ENCODE results near the gene TMEM88.

Gene TMEM88

GRCh38 chr17:7845359-7846062 is 9.4 kb upstream of the TMEM88 start:
- H3K4me3 ChIP-seq (ENCODE audit: low read length), result peak overlapping the region; percentile 94
- peaks cover 13% of the 10 kb centered on the region for H3K4me1 ChIP-seq (ENCODE audit: low read length)
- H3K9me3 ChIP-seq (replicated peaks; ENCODE audit: insufficient read depth, low read length), result no peaks in the 10 kb centered on the region
- H3K4me2 ChIP-seq (ENCODE audit: low read depth, low read length), result peak overlapping the region; percentile 100
- 0 out of 2 replicates have a peak, but pooled peaks cover 7% of the 10 kb centered on the region for H3K79me2 ChIP-seq (ENCODE audit: low read length)
- H3K36me3 ChIP-seq (replicated peaks; ENCODE audit: insufficient read depth, low read length), result no peaks in the 10 kb centered on the region
- H3K27ac ChIP-seq (ENCODE audit: low read length), result peak overlapping the region; percentile 93; the same call in 1 of the 2 replicates
- H2AFZ ChIP-seq (ENCODE audit: low read length), result peak overlapping the region; percentile 77
- peaks cover 32% of the 10 kb centered on the region for H3F3A ChIP-seq (ENCODE audit: insufficient read depth, low read length)
- H3K9me2 ChIP-seq (replicated peaks; ENCODE audit: insufficient read depth, low read length), result no peaks in the 10 kb centered on the region
- H3K27me3 ChIP-seq (replicated peaks; ENCODE audit: insufficient read depth, low read length), result no peaks in the 10 kb centered on the region
- no peaks in the 10 kb centered on the region for H4K20me1 ChIP-seq (ENCODE audit: insufficient read depth, low read length)
- TF ChIP-seq, protein P1, sequence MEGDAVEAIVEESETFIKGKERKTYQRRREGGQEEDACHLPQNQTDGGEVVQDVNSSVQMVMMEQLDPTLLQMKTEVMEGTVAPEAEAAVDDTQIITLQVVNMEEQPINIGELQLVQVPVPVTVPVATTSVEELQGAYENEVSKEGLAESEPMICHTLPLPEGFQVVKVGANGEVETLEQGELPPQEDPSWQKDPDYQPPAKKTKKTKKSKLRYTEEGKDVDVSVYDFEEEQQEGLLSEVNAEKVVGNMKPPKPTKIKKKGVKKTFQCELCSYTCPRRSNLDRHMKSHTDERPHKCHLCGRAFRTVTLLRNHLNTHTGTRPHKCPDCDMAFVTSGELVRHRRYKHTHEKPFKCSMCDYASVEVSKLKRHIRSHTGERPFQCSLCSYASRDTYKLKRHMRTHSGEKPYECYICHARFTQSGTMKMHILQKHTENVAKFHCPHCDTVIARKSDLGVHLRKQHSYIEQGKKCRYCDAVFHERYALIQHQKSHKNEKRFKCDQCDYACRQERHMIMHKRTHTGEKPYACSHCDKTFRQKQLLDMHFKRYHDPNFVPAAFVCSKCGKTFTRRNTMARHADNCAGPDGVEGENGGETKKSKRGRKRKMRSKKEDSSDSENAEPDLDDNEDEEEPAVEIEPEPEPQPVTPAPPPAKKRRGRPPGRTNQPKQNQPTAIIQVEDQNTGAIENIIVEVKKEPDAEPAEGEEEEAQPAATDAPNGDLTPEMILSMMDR (IDR thresholded peaks at IDR 0.05; ENCODE audit: low read length), result no peak
- no peak for TF ChIP-seq EZH2phosphoT487 (IDR thresholded peaks at IDR 0.05; ENCODE audit: low read length)
- DNase-seq, result no peak
- peak overlapping the region; percentile 98; the same call in 1 of the 2 replicates for H3K9ac ChIP-seq (ENCODE audit: low read length)

DNA sequence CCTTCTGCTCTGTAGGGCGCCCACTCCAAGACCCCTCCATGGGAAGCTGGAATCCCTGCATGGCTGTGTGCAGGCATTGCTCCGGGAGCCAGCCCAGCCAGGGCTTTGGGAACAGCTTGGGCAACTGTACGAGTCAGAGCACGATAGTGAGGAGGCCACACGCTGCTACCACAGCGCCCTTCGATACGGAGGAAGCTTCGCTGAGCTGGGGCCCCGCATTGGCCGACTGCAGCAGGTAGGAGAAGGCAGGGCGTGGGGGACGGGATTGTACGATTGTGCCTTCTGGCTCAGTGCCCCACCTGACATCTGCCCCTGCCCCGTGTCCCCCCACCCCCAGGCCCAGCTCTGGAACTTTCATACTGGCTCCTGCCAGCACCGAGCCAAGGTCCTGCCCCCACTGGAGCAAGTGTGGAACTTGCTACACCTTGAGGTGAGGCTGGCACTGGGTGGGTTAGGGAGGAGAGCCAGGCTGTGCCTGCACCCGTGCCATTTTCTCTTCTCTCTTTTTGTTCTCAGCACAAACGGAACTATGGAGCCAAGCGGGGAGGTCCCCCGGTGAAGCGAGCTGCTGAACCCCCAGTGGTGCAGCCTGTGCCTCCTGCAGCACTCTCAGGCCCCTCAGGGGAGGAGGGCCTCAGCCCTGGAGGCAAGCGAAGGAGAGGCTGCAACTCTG is 8.7 kb upstream of the TMEM88 start:
- Histone ChIP-seq H3K4me2 (ENCODE audit: low read depth, low read length) (no peak overlapping the region), H3K36me3 (replicated peaks; ENCODE audit: insufficient read depth, low read length) (no peaks in the 10 kb centered on the region), H3K9ac (ENCODE audit: low read length) (no peak overlapping the region), H3K27me3 (replicated peaks; ENCODE audit: insufficient read depth, low read length) (no peaks in the 10 kb centered on the region), H3F3A (ENCODE audit: insufficient read depth, low read length) (peaks cover 30% of the 10 kb centered on the region), H3K27ac (ENCODE audit: low read length) (no peak overlapping the region), H3K4me1 (ENCODE audit: low read length) (peaks cover 12% of the 10 kb centered on the region), H3K9me2 (replicated peaks; ENCODE audit: insufficient read depth, low read length) (no peaks in the 10 kb centered on the region), H4K20me1 (ENCODE audit: insufficient read depth, low read length) (no peaks in the 10 kb centered on the region), H3K79me2 (ENCODE audit: low read length) (peaks cover 10% of the 10 kb centered on the region), H2AFZ (ENCODE audit: low read length) (no peak overlapping the region), H3K9me3 (replicated peaks; ENCODE audit: insufficient read depth, low read length) (no peaks in the 10 kb centered on the region), H3K4me3 (ENCODE audit: low read length) (no peak overlapping the region)
- TF ChIP-seq EZH2phosphoT487 (IDR thresholded peaks at IDR 0.05; ENCODE audit: low read length) (no peak), EZH2 (optimal IDR thresholded peaks at IDR 0.05; ENCODE audit: low read depth, low read length) (no peak)
- TF ChIP-seq, protein P1 (IDR thresholded peaks at IDR 0.05; ENCODE audit: low read length), result no peak
- no peak for DNase-seq

- no peak for TF ChIP-seq EZH2 (optimal IDR thresholded peaks at IDR 0.05; ENCODE audit: low read depth, low read length)
- TF ChIP-seq, protein P1 (IDR thresholded peaks at IDR 0.05; ENCODE audit: low read length), result no peak
- TF ChIP-seq EZH2phosphoT487 (IDR thresholded peaks at IDR 0.05; ENCODE audit: low read length), result no peak
- Histone ChIP-seq H2AFZ (ENCODE audit: low read length) (no peak overlapping the region), H3K9me3 (replicated peaks; ENCODE audit: insufficient read depth, low read length) (no peaks in the 10 kb centered on the region), H3F3A (ENCODE audit: insufficient read depth, low read length) (peaks cover 24% of the 10 kb centered on the region), H4K20me1 (ENCODE audit: insufficient read depth, low read length) (no peaks in the 10 kb centered on the region), H3K4me3 (ENCODE audit: low read length) (no peak overlapping the region), H3K79me2 (ENCODE audit: low read length) (peaks cover 10% of the 10 kb centered on the region), H3K9ac (ENCODE audit: low read length) (no peak overlapping the region), H3K4me2 (ENCODE audit: low read depth, low read length) (no peak overlapping the region), H3K9me2 (replicated peaks; ENCODE audit: insufficient read depth, low read length) (no peaks in the 10 kb centered on the region), H3K27ac (ENCODE audit: low read length) (no peak overlapping the region), H3K36me3 (replicated peaks; ENCODE audit: insufficient read depth, low read length) (no peaks in the 10 kb centered on the region), H3K27me3 (replicated peaks; ENCODE audit: insufficient read depth, low read length) (no peaks in the 10 kb centered on the region), H3K4me1 (ENCODE audit: low read length) (peaks cover 11% of the 10 kb centered on the region)
- DNase-seq, result no peak
Measured at GRCh38 chr17:7846765-7847661, 7.9 kb upstream of the TMEM88 start.
